ENCODE data around the gene TRIM38.

The TRIM38 gene

DNA sequence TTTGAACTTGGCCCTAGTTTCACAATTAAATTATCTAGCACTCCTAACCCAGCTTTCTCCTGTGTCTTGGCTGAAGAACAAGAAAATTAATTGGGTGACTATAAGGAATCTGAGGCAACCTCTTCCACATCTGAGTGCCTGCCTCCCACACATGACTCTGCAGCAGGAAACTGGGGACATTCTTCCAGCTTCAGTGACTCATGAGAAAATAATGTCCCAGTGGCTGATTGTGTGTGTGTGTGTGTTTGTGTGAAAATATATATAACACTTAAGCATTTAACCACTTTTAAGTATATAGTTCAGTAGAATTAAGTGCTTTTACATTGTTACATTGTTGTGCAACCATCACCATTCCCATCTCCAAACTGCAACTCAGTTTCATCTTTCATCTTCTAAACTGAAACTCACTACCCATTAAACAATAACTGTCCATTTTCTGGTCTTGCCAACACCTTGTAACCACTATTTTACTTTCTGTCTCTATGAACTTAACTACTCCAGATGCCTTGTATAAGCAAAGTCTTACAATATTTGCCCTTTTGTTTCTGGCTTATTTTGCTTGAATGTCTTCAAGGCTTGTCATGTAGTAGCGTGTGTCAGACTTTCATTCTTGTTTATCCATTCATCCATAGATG lies 8.7 kb downstream of the TRIM38 start:
- no peaks in the 10 kb centered on the region for H3K27me3 Mint-ChIP-seq (ENCODE audit: low read depth)
- peak overlapping the region; percentile 76 to 91 (median 79) for H3K27ac Mint-ChIP-seq
- peaks cover 35% of the 10 kb centered on the region for H3K4me1 Mint-ChIP-seq
- peak overlapping the region in 1 of 3 experiments; percentile 45 for H3K4me3 Mint-ChIP-seq
- H3K9me3 Mint-ChIP-seq: no peaks in the 10 kb centered on the region
- TF ChIP-seq, protein P1, sequence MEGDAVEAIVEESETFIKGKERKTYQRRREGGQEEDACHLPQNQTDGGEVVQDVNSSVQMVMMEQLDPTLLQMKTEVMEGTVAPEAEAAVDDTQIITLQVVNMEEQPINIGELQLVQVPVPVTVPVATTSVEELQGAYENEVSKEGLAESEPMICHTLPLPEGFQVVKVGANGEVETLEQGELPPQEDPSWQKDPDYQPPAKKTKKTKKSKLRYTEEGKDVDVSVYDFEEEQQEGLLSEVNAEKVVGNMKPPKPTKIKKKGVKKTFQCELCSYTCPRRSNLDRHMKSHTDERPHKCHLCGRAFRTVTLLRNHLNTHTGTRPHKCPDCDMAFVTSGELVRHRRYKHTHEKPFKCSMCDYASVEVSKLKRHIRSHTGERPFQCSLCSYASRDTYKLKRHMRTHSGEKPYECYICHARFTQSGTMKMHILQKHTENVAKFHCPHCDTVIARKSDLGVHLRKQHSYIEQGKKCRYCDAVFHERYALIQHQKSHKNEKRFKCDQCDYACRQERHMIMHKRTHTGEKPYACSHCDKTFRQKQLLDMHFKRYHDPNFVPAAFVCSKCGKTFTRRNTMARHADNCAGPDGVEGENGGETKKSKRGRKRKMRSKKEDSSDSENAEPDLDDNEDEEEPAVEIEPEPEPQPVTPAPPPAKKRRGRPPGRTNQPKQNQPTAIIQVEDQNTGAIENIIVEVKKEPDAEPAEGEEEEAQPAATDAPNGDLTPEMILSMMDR (IDR thresholded peaks at IDR 0.05; ENCODE audit: unreplicated experiment in 3 of 3): no peak
- peaks cover 73% of the 10 kb centered on the region for H3K36me3 Mint-ChIP-seq (ENCODE audit: low read depth)

DNA sequence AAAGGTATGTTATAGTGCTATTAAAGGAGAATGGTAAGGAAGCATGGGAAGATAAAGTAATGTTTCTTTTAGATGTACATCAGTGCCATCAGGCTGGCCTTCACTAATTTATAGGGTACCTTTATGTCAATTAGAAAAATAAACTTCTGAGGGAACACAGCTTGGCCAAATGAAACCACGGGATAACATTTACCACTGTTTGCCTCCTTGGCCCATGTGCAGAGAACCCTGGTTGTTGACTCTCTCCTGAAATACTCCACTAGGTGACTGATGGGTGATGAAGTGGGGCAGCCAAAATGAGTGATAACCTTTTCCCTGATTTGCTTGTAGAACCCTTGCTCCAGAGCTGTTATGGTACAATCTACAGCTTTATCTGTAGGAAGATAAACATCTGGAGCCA lies 9.5 kb downstream of the TRIM38 start:
- H3K27me3 Mint-ChIP-seq (ENCODE audit: low read depth): no peaks in the 10 kb centered on the region
- H3K4me1 Mint-ChIP-seq: peaks cover 32% of the 10 kb centered on the region
- H3K27ac Mint-ChIP-seq: peak overlapping the region; percentile 33 to 79 (median 76)
- H3K9me3 Mint-ChIP-seq: no peaks in the 10 kb centered on the region
- TF ChIP-seq, protein P1 (IDR thresholded peaks at IDR 0.05; ENCODE audit: unreplicated experiment in 3 of 3): no peak
- H3K4me3 Mint-ChIP-seq: no peak overlapping the region
- peaks cover 72% of the 10 kb centered on the region for H3K36me3 Mint-ChIP-seq (ENCODE audit: low read depth)

DNA sequence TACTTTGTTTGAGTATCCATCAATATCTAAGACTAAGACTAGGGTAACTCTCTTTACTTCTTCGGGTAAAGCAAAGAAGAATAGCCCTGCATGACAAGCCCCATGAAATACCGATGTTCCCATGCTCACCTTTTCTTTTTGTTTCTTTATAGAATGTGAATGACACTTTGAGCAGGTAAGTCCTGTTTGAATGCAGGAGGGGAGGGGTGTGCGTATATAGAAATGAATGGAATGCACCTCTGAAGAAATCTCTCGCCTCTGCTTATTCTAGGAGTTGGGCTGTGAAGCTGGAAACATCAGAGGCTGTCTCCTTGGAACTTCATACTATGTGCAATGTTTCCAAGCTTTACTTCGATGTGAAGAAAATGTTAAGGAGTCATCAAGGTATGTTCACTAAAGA lies 10.3 kb downstream of the TRIM38 start:
- H3K9me3 Mint-ChIP-seq: no peaks in the 10 kb centered on the region
- TF ChIP-seq, protein P1 (IDR thresholded peaks at IDR 0.05; ENCODE audit: unreplicated experiment in 3 of 3): no peak
- H3K36me3 Mint-ChIP-seq (ENCODE audit: low read depth): peaks cover 72% of the 10 kb centered on the region
- no peaks in the 10 kb centered on the region for H3K27me3 Mint-ChIP-seq (ENCODE audit: low read depth)
- H3K27ac Mint-ChIP-seq: no peak overlapping the region
- peaks cover 26% of the 10 kb centered on the region for H3K4me1 Mint-ChIP-seq
- no peak overlapping the region for H3K4me3 Mint-ChIP-seq

DNA sequence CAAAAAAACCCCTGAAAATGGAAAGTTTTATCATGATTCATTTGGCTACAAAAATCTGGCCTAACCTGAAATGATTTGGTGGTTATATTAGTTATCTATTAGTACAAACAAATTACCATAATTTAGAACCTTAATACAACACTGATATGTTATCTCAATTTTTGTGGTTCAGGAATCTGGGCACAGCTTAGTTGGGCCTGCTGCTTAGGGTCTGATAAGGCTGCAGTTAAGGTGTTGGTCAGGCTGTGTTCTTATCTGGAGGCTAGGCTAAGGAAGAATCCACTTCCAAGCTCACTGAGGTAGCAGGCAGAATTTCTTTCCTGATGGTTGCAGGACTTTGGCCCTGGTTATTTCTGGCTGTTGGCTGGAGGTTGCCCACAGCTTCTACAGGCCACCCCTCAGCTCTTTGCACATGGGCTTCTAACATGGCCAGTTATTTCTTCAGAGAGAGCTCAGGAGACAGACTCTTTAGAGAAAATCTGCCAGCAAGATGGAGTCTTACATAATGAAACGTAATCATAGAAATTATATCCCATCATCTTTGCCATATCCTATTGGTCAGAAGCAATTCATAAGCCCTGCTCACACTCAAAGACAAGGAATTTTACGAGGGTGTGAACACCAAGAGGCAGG lies 11.4 kb downstream of the TRIM38 start:
- no peak overlapping the region for H3K4me3 Mint-ChIP-seq

DNA sequence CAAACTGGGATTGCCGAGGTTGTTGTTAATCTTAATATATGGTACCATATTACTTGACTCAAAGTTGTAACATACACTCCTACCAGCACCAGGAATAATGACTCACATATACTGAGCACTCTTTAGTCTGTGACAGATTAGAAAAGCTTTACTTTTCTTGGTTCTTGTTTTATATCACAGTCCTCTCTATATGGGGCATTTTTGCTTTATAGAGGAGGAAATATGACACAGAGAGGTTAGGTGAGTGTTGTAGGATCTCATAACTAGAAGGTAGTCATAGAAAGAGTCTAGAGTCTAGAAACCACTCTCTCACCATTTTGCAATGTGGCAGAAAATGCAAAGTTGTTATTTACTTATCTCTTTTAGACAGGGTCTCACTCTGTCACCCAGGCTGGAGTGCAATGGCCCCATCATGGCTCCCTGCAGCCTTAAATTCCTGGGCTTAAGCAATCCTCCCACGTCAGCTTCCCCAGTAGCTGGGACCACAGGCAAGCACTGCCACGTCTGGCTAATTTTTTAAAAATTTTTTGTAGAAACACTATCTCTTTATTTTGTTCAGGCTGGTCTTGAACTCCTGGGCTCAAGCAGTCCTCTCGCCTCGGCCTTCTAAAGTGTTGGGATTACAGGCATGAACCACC lies 13.4 kb downstream of the TRIM38 start:
- no peaks in the 10 kb centered on the region for H3K9me3 Mint-ChIP-seq
- peaks cover 7% of the 10 kb centered on the region for H3K4me1 Mint-ChIP-seq
- H3K27ac Mint-ChIP-seq: peak overlapping the region in 1 of 3 experiments; percentile 49
- no peak overlapping the region for H3K4me3 Mint-ChIP-seq
- H3K27me3 Mint-ChIP-seq (ENCODE audit: low read depth): no peaks in the 10 kb centered on the region
- TF ChIP-seq, protein P1 (IDR thresholded peaks at IDR 0.05; ENCODE audit: unreplicated experiment in 3 of 3): no peak
- H3K36me3 Mint-ChIP-seq (ENCODE audit: low read depth): peaks cover 52% of the 10 kb centered on the region

More for the DNA sequence above, 11.4 kb downstream of the TRIM38 start:
- Mint-ChIP-seq H3K36me3 (ENCODE audit: low read depth) (peaks cover 65% of the 10 kb centered on the region), H3K4me1 (peaks cover 16% of the 10 kb centered on the region), H3K27me3 (ENCODE audit: low read depth) (no peaks in the 10 kb centered on the region), H3K9me3 (no peaks in the 10 kb centered on the region), H3K27ac (no peak overlapping the region)
- TF ChIP-seq, protein P1 (IDR thresholded peaks at IDR 0.05; ENCODE audit: unreplicated experiment in 3 of 3): no peak
